GM12873 (cell line): ENCODE measurements around the gene PGAP2.

Experiments used
- TF ChIP-seq, protein P1 (sequence below): IDR thresholded peaks from 2 replicates; pipeline ENCODE4 v1.5.1; 2012; ENCODE audit warnings: low read depth, mild to moderate bottlenecking, moderate library complexity, low read length, control low read depth; ENCODE audit not compliant: insufficient read depth; ENCODE audit errors: missing control alignments

Gene PGAP2

DNA sequence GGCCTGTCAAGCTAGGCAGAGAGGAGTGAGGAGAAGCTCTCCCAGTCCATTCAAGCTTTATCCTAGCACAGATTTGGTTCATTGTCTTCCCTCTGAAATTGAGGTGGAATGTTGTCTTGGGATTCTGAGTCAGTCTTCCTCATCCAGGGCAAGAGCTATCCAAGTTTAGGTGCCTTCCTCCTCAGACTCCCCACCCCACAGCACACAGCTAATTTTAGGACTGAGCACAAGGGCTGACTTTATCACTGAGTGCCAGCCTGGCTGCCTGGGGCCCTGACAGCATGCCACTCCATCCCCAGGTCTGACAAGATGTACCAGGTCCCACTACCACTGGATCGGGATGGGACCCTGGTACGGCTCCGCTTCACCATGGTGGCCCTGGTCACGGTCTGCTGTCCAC is 2.6 kb downstream of the PGAP2 start:
- TF ChIP-seq, protein P1, sequence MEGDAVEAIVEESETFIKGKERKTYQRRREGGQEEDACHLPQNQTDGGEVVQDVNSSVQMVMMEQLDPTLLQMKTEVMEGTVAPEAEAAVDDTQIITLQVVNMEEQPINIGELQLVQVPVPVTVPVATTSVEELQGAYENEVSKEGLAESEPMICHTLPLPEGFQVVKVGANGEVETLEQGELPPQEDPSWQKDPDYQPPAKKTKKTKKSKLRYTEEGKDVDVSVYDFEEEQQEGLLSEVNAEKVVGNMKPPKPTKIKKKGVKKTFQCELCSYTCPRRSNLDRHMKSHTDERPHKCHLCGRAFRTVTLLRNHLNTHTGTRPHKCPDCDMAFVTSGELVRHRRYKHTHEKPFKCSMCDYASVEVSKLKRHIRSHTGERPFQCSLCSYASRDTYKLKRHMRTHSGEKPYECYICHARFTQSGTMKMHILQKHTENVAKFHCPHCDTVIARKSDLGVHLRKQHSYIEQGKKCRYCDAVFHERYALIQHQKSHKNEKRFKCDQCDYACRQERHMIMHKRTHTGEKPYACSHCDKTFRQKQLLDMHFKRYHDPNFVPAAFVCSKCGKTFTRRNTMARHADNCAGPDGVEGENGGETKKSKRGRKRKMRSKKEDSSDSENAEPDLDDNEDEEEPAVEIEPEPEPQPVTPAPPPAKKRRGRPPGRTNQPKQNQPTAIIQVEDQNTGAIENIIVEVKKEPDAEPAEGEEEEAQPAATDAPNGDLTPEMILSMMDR, result no peak

DNA sequence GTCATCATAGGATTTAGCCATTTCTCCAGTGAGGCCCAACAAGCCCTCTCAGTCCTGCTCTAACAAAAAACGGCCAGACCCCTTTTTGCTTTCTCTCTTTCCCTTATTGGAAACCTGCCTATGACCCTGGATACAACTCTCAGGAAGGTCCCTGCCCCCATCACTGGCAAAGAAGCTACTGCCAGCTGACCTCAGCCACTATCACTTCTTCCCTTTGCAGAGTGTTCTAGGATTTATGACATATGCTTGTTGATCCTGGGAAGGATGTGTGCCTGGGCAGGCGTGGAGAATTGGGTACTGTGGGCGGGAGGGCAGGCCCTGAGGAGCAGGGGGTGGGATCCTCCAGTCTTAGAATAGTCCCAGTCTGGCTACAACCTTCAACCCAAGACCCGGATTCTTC is 7.5 kb downstream of the PGAP2 start:
- TF ChIP-seq, protein P1, result no peak

DNA sequence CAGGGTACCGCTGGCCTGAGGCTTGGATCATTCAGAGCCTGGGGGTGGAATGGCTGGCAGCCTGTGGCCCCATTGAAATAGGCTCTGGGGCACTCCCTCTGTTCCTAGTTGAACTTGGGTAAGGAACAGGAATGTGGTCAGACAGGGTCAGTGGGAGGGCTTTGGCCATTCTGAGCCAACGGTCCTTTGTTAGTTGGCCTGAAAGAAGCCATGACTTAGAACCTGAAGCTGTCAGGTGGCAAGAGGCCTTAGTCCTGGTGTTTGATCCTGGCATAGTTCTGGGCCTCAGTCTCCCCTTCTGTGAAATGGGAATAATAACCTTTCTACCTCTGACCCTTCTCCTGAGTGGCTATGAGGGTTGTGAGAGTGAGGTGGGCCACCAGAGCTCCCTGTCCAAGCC is 8.3 kb downstream of the PGAP2 start:
- TF ChIP-seq, protein P1, result no peak

DNA sequence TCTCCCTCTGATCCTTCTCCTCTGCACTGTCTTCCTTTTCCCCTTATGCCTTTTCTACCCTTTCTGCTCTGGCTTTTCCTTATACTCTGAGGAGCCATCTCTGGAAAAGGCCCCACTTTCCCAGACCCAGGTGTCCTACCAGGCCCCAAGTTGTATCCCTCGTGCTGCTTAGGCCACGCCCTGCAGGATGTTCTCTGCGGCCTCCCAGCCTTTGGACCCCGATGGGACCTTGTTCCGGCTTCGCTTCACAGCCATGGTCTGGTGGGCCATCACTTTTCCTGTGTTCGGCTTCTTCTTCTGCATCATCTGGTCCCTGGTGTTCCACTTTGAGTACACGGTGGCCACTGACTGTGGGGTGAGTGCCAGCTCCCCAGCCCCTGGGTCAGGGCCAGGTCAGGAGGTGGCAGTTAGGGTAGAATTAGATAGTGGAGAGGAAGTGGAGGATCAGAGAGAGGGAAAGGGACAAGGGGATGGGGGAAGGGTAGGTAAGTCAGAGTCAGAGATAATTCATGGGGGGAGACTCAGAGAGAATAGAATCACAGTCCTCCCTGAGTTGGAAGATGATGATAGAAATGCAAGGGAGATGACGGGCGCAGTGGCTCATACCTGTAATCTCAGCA is 8.9 kb downstream of the PGAP2 start:
- TF ChIP-seq, protein P1, result no peak

DNA sequence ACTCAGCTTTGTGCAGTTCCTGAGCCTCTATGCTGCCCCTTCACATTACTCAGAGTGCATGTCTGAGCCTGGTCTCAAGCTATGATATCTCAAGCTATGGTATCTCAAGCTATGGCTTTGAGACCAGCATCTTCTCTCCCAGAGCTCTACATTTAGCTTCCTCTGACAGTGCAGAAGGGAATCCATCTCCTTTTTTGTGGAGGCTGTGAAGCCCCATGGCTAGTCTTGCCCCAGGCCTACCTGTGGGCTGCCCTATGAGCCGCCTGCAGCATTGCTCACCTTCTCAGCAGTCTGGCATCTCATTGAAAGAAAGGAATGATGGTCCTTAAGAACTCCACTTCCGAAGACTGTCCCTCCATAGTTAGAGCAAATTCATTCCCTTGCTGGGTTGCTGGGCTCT is 12.6 kb downstream of the PGAP2 start:
- TF ChIP-seq, protein P1, result no peak

DNA sequence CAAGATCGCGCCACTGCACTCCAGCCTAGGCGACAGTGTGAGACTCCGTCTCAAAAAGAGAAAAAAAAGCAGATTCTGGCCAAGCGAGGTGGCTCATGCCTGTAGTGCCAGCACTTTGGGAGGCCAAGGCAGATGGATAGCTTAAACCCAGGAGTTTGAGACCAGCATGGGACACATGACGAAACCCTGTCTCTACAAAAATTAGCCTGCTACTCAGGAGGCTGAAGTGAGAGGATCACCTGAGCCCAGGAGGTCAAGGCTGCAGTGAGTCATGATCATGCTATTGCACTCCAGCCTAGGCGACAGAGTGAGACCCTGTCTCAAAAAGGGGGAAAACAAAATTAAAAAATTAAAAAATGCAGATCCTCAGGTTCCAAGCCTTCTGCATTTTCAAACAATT is 14.0 kb downstream of the PGAP2 start:
- TF ChIP-seq, protein P1, result no peak

DNA sequence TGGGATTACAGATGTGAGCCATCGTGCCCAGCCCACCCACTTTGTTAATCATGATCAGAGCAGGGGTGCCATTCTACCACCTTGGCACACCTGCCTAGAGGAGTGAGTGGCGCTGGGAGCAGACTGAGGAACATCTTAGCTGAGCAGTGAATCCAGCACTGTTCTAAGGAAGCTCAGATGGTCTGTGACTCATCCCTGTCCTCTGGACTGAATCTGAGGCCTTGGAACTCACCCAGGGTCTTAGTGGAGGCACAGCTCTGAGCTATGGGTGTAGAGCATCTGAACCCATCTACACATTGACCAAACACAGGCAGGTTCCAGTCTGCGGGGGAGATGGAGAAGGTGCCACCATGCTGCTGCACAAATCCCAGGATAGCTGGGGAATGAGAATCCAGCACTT is 14.9 kb downstream of the PGAP2 start:
- TF ChIP-seq, protein P1, result no peak
